Raji (cell line): ENCODE data around the gene TYRO3.

Experiments
- POLR2A ChIP-seq: IDR thresholded peaks from 2 replicates; pipeline ENCODE4 v1.6.1; 2011; ENCODE audit warnings: low read depth, low read length, control low read depth; ENCODE audit not compliant: insufficient read depth

Gene TYRO3

GRCh38 chr15:41544650-41545015 lies 14.4 kb upstream of the TYRO3 start:
- no peak for TF ChIP-seq POLR2A

- no peak for TF ChIP-seq POLR2A
These were observed 13.8 kb upstream of the TYRO3 start for GRCh38 chr15:41545218-41545617.

GRCh38 chr15:41546851-41547786 lies 11.9 kb upstream of the TYRO3 start:
- TF ChIP-seq POLR2A = no peak

GRCh38 chr15:41550066-41550775 lies 8.8 kb upstream of the TYRO3 start:
- TF ChIP-seq POLR2A = no peak

- no peak for TF ChIP-seq POLR2A
These were observed 5.3 kb upstream of the TYRO3 start for GRCh38 chr15:41553731-41554130.

GRCh38 chr15:41554343-41554742 lies 4.7 kb upstream of the TYRO3 start:
- TF ChIP-seq POLR2A = no peak

GRCh38 chr15:41554915-41555314 lies 4.1 kb upstream of the TYRO3 start:
- TF ChIP-seq POLR2A = no peak

GRCh38 chr15:41556677-41557076 lies 2.3 kb upstream of the TYRO3 start:
- TF ChIP-seq POLR2A = no peak

GRCh38 chr15:41557673-41558399 lies 1.2 kb upstream of the TYRO3 start:
- TF ChIP-seq POLR2A = no peak

- TF ChIP-seq POLR2A = no peak
These were observed 299 bp downstream of the TYRO3 start for GRCh38 chr15:41559239-41559782.

- no peak for TF ChIP-seq POLR2A
These were observed 1.5 kb downstream of the TYRO3 start for GRCh38 chr15:41560572-41560874.

GRCh38 chr15:41561104-41561776 lies 2.2 kb downstream of the TYRO3 start:
- TF ChIP-seq POLR2A = no peak

GRCh38 chr15:41561777-41562145 lies 2.7 kb downstream of the TYRO3 start:
- TF ChIP-seq POLR2A = no peak

- TF ChIP-seq POLR2A = no peak
These were observed 3.2 kb downstream of the TYRO3 start for GRCh38 chr15:41562244-41562643.

- TF ChIP-seq POLR2A = no peak
These were observed 3.8 kb downstream of the TYRO3 start for GRCh38 chr15:41562784-41563198.
